ENCODE results near the gene PLEKHD1. TPM values are rescaled to one million over a fixed set of nuclear protein-coding genes. Genes with fewer than 3 reads are reported as not detected.

Gene PLEKHD1
- total RNA-seq, 2 experiments from 2014 or later = 0.07 TPM; not detected in 1

DNA sequence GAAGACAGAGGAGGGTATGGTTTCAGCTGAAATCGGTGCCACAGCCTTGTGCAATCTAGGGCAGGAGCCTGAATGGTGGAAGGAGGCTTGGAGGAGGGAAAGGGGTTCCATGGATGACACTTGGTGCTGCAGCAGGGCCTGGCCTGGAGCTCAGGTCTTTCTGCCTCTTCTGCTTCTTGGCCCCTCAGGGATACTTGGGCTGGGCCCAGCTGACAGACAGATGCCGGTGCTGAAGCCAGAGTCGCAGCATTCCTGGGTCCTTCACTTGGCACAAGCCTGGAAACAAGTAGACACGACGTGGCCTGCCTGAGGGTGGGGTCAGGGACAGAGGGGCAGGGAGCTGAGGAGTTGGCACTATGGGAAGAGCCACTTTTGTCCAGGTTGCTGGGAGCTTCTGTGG lies 4.4 kb upstream of the PLEKHD1 start:
- no peaks in the 10 kb centered on the region for H3K9me3 Mint-ChIP-seq
- DNase-seq (no peak), ATAC-seq (no peak)
- H3K4me1 Mint-ChIP-seq (ENCODE audit: low read depth) = no peaks in the 10 kb centered on the region
- intact Hi-C loops (cut with micrococcal nuclease) = no loop called here
- ChIA-PET POLR2A (no interaction called here), CTCF (interaction anchor here (1.7 kb wide), 1 partner anchor 68 kb away, joined by 5 read pairs; no protein-coding TSS in a partner anchor)
- no peak overlapping the region for H3K4me3 Mint-ChIP-seq
- TF ChIP-seq, protein P1, sequence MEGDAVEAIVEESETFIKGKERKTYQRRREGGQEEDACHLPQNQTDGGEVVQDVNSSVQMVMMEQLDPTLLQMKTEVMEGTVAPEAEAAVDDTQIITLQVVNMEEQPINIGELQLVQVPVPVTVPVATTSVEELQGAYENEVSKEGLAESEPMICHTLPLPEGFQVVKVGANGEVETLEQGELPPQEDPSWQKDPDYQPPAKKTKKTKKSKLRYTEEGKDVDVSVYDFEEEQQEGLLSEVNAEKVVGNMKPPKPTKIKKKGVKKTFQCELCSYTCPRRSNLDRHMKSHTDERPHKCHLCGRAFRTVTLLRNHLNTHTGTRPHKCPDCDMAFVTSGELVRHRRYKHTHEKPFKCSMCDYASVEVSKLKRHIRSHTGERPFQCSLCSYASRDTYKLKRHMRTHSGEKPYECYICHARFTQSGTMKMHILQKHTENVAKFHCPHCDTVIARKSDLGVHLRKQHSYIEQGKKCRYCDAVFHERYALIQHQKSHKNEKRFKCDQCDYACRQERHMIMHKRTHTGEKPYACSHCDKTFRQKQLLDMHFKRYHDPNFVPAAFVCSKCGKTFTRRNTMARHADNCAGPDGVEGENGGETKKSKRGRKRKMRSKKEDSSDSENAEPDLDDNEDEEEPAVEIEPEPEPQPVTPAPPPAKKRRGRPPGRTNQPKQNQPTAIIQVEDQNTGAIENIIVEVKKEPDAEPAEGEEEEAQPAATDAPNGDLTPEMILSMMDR (IDR thresholded peaks at IDR 0.05) = no peak
- H3K36me3 Mint-ChIP-seq (ENCODE audit: low read depth) = no peaks in the 10 kb centered on the region
- no peak overlapping the region for H3K27ac Mint-ChIP-seq
- H3K27me3 Mint-ChIP-seq = peaks cover 18% of the 10 kb centered on the region

DNA sequence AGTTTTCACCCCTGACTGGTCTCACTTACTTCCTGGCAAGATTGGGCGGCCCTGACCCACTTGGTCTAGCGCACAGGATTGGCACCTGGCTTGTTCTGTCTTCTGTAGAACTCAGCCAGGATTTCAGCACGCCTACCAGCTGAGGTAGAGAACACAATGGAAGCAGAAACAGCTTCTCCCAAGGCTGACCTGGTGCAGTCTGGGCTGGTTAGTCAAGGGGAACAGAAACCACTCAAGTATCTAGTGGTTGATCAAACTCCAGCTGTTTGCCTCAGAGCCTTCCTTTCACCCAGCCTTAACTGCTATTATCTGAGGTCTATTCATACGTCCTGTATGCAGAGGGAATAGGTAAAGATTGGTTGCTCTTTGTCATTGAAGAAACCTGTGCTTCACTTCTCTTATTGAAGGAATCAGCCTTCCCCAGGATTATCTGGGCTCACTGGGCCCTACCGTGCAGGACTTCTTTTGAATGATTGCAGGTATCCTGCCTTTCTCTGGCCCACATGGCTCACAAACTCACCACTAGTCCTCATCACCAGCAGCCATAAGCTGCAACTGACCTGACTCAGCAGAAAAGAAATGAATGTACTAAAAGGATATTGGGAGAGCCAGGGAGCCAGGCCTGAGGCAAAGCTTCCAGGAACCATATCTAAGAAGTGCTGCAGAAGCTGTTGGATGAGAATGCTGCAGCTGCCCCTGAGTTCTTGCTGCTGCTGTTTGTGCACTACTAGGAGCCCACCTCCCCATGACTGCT lies 2.5 kb upstream of the PLEKHD1 start:
- TF ChIP-seq, protein P1 (IDR thresholded peaks at IDR 0.05) = no peak
- POLR2A ChIA-PET = no interaction called here
- Mint-ChIP-seq H3K27me3 (peaks cover 30% of the 10 kb centered on the region), H3K36me3 (ENCODE audit: low read depth) (no peaks in the 10 kb centered on the region), H3K27ac (no peak overlapping the region), H3K9me3 (no peaks in the 10 kb centered on the region), H3K4me3 (no peak overlapping the region), H3K4me1 (ENCODE audit: low read depth) (no peaks in the 10 kb centered on the region)
- no peak for DNase-seq
- intact Hi-C loops (cut with micrococcal nuclease) = no loop called here
- ATAC-seq = no peak
- CTCF ChIA-PET = interaction anchor here (0.8 to 1.7 kb wide), 3 partner anchors 10 to 67 kb away, joined by 3 to 5 read pairs (median 4); no protein-coding TSS in a partner anchor

DNA sequence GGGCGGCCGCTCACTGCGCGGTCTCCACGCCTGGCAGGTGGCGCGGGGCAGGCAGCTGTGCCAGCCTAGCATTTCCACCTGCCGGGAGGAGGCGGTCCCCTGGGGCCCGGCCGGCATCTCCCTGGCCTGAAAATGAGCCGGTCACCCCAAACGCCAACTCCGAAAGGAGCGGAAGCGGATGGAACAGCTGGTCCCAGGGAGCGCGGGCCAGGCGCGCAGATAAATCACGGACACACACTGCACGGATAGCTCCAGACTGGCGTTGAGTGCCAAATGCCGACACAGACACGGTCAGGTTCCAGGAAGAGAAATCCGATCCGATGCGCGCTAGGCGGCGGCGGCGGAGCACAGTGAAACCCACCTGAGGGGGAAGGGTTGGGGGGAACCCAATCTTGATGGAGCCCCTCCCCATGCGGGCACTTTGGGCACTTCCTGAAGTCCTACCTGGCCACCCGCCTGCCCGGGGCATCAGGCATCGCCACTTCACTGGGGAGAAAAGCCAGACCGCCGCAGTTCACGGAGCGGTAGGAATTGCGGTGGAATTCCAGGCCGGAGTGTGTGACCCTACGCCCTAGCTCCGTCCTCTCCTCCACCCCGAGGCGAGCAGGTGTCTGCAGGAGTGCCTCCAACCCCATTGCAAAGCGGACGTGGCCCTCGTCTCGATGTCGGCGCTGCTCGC lies 624 bp upstream of the PLEKHD1 start:
- intact Hi-C loops (cut with micrococcal nuclease) = no loop called here
- H3K4me3 Mint-ChIP-seq = no peak overlapping the region
- ATAC-seq = no peak
- no peak for DNase-seq
- no peak overlapping the region for H3K27ac Mint-ChIP-seq
- no peaks in the 10 kb centered on the region for H3K4me1 Mint-ChIP-seq (ENCODE audit: low read depth)
- peaks cover 34% of the 10 kb centered on the region for H3K27me3 Mint-ChIP-seq
- CTCF ChIA-PET = interaction anchor here (1.1 kb wide), 1 partner anchor 8 kb away, joined by 3 read pairs; no protein-coding TSS in a partner anchor
- no peaks in the 10 kb centered on the region for H3K9me3 Mint-ChIP-seq
- no peaks in the 10 kb centered on the region for H3K36me3 Mint-ChIP-seq (ENCODE audit: low read depth)
- TF ChIP-seq, protein P1 (IDR thresholded peaks at IDR 0.05) = no peak
- POLR2A ChIA-PET = interaction anchor here (1.4 kb wide), 1 partner anchor 9 kb away, joined by 3 read pairs; no protein-coding TSS in a partner anchor

DNA sequence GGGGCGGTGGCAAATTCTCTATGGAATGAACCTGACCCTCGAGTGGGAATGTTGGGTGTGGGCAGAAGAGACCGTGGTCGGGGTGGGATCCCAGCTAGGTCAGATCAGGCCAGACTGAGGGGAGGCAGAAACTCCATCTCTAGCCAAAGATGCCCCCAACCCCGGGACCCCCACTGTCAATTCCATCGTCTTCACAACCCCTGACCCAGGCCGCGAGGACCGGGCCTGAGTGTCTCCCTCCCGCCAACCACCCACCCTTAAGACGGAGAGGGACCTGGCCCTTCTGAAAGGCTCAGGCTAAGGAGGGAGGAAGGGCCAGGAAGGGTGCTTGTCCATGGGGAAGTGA lies 760 bp downstream of the PLEKHD1 start:
- no peak overlapping the region for H3K27ac Mint-ChIP-seq
- TF ChIP-seq, protein P1 (IDR thresholded peaks at IDR 0.05) = no peak
- ChIA-PET CTCF (interaction anchor here (2.4 kb wide), 1 partner anchor 10 kb away, joined by 9 read pairs; no protein-coding TSS in a partner anchor), POLR2A (interaction anchor here (1.0 kb wide), 1 partner anchor 224 kb away, joined by 3 read pairs; no protein-coding TSS in a partner anchor)
- ATAC-seq (no peak), DNase-seq (no peak)
- H3K9me3 Mint-ChIP-seq = no peaks in the 10 kb centered on the region
- no peak overlapping the region for H3K4me3 Mint-ChIP-seq
- no peaks in the 10 kb centered on the region for H3K4me1 Mint-ChIP-seq (ENCODE audit: low read depth)
- H3K36me3 Mint-ChIP-seq (ENCODE audit: low read depth) = no peaks in the 10 kb centered on the region
- intact Hi-C loops (cut with micrococcal nuclease) = no loop called here
- H3K27me3 Mint-ChIP-seq = peaks cover 31% of the 10 kb centered on the region

- Mint-ChIP-seq H3K36me3 (ENCODE audit: low read depth) (no peaks in the 10 kb centered on the region), H3K27me3 (peaks cover 31% of the 10 kb centered on the region)
Observed at GRCh38 chr14:69485701-69486100, 1.2 kb downstream of the PLEKHD1 start.

More at GRCh38 chr14:69485701-69486100, 1.2 kb downstream of the PLEKHD1 start:
- intact Hi-C loops (cut with micrococcal nuclease) = no loop called here
- no peak overlapping the region for H3K4me3 Mint-ChIP-seq
- H3K27ac Mint-ChIP-seq = no peak overlapping the region
- TF ChIP-seq, protein P1 (IDR thresholded peaks at IDR 0.05) = no peak
- ATAC-seq (no peak), DNase-seq (no peak)
- H3K9me3 Mint-ChIP-seq = no peaks in the 10 kb centered on the region
- CTCF ChIA-PET = interaction anchor here (1.1 to 2.4 kb wide), 2 partner anchors 10 to 89 kb away, joined by 3 to 9 read pairs; partner anchors contain the start of gene CCDC177
- POLR2A ChIA-PET = no interaction called here
- H3K4me1 Mint-ChIP-seq (ENCODE audit: low read depth) = no peaks in the 10 kb centered on the region
